ENCODE results near the gene FUOM. TPM values are rescaled to one million over a fixed set of nuclear protein-coding genes. Genes with fewer than 3 reads are reported as not detected.
A peak's percentile ranks its signal among the peaks of the same experiment; 100 is the strongest.

Gene FUOM
- total RNA-seq, 2 experiments from 2014 or later, result 30.4 to 46.0 TPM

DNA sequence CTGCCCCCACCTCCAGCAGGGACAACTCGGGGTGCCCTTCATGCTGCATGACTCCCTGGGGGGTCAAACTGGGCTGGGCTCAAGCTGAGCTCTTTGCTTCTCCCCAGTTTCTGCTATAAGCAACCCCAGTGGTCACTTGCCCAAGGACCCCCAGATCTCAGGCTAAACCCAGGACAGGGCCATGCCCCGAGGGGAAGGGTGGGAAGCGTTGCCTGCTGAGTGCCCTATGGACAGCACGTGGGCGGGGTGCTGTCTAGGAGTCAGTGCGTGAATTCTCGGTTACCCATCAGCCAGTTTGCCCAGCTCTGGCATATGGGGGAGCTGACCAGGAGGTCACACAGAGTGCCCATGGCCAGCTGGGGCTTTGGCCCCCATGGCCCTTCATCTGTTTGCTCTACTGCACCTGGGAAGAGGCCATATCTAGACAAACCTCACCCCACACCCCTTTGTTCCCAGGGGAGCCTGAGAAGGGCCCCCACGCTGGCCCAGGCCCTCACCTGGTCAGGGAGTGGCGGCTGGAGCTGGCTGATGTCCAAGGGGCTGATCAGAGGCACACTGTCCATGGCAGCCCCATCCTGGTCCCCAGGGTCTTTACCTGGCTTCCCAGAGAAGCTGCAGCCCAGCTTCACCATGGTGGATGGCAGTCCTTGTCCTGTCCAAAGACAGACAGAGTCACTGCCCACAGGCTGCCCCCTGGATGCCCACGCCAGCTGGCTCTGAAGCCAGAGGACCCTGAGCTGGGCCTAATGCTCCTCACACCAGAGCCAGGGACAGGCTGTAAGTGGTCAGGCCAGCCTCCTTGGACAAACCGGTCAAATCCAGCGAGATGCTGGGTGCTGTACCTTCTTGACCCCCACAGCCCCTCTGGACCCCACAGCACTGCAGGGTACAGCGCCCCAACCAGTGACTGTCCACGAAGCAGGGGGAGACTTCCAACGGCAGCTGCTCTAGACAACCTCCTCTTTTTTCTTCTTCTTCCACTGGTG is 29.2 kb downstream of the FUOM start:
- Histone ChIP-seq H3K36me3 (ENCODE audit: insufficient read depth, low read length) (no peaks in the 10 kb centered on the region), H3K27ac (ENCODE audit: low read depth, low read length, poor library complexity, severe bottlenecking) (no peak overlapping the region), H3K4me3 (ENCODE audit: low read depth, low read length, poor library complexity, severe bottlenecking) (no peak overlapping the region), H2AFZ (ENCODE audit: low read length) (no peak overlapping the region), H3K4me1 (ENCODE audit: insufficient read depth, low read length, poor library complexity, severe bottlenecking) (peaks cover 9% of the 10 kb centered on the region), H3K9me2 (ENCODE audit: insufficient read depth, low read length) (no peaks in the 10 kb centered on the region), H3K9me3 (ENCODE audit: low read length) (no peaks in the 10 kb centered on the region), H3K79me2 (ENCODE audit: insufficient read depth, low read depth, low read length) (no peaks in the 10 kb centered on the region), H3K4me2 (ENCODE audit: low read length) (no peak overlapping the region), H4K20me1 (ENCODE audit: insufficient read depth, low read length) (no peaks in the 10 kb centered on the region)
- DNase-seq (ENCODE audit: low spot score), result no peak
- CTCF ChIA-PET (ENCODE audit: unreplicated experiment), result interaction anchor here (0.6 to 1.2 kb wide), 4 partner anchors 21 to 64 kb away, joined by 3 to 4 read pairs (median 3); no protein-coding TSS in a partner anchor
- TF ChIP-seq CTCF (conservative IDR thresholded peaks at IDR 0.05; ENCODE audit: low read length) (no peak), EZH2phosphoT487 (IDR thresholded peaks at IDR 0.05; ENCODE audit: borderline replicate concordance, low read depth, low read length) (no peak)
- intact Hi-C loops (cut with micrococcal nuclease; ENCODE audit: unreplicated experiment), result loop anchor here (2.0 kb wide), 2 partner anchors 60 to 168 kb away; no protein-coding TSS in a partner anchor
- no TSS peak for BruUV-seq (replicated peaks)
- POLR2A ChIA-PET, result interaction anchor here (1.5 kb wide), 1 partner anchor 62 kb away, joined by 7 read pairs; no protein-coding TSS in a partner anchor

- BruUV-seq (replicated peaks), result no TSS peak
- DNase-seq (ENCODE audit: low spot score), result no peak
- H2AFZ ChIP-seq (ENCODE audit: low read length), result no peak overlapping the region
- ChIA-PET CTCF (ENCODE audit: unreplicated experiment) (no interaction called here), POLR2A (no interaction called here)
- no peak overlapping the region for H3K4me3 ChIP-seq (ENCODE audit: low read depth, low read length, poor library complexity, severe bottlenecking)
- no peak overlapping the region for H3K27ac ChIP-seq (ENCODE audit: low read depth, low read length, poor library complexity, severe bottlenecking)
- no peaks in the 10 kb centered on the region for H3K36me3 ChIP-seq (ENCODE audit: insufficient read depth, low read length)
- intact Hi-C loops (cut with micrococcal nuclease; ENCODE audit: unreplicated experiment), result loop anchor here (2.0 kb wide), 2 partner anchors 61 to 169 kb away; no protein-coding TSS in a partner anchor
- H3K9me2 ChIP-seq (ENCODE audit: insufficient read depth, low read length), result no peaks in the 10 kb centered on the region
- peaks cover 9% of the 10 kb centered on the region for H3K4me1 ChIP-seq (ENCODE audit: insufficient read depth, low read length, poor library complexity, severe bottlenecking)
- H3K79me2 ChIP-seq (ENCODE audit: insufficient read depth, low read depth, low read length), result no peaks in the 10 kb centered on the region
- H3K4me2 ChIP-seq (ENCODE audit: low read length), result no peak overlapping the region
- H4K20me1 ChIP-seq (ENCODE audit: insufficient read depth, low read length), result no peaks in the 10 kb centered on the region
- TF ChIP-seq CTCF (conservative IDR thresholded peaks at IDR 0.05; ENCODE audit: low read length) (0 out of 2 replicates have a peak, but pooled peaks have one; percentile 21), EZH2phosphoT487 (IDR thresholded peaks at IDR 0.05; ENCODE audit: borderline replicate concordance, low read depth, low read length) (no peak)
- no peaks in the 10 kb centered on the region for H3K9me3 ChIP-seq (ENCODE audit: low read length)
These were observed 30.0 kb downstream of the FUOM start for GRCh38 chr10:133327651-133328357.

Data from OCI-LY7 (cell line).